Epithelial cell of proximal tubule (primary cell): ENCODE data around the gene TMUB1. TPM values are rescaled to one million over a fixed set of nuclear protein-coding genes. Genes with fewer than 3 reads are reported as not detected.

ENCODE experiments used
- DNase-seq: peaks from one replicate; pipeline ENCODE4 v3.0.0-alpha.2; 2011; ENCODE audit warnings: low read depth
- H3K4me3 ChIP-seq: 2 replicates; pipeline ENCODE4 v1.5.1; 2011; ENCODE audit warnings: low read depth, mild to moderate bottlenecking, low read length
- CTCF ChIP-seq: conservative IDR thresholded peaks from 2 replicates; pipeline ENCODE4 v1.5.1; 2012; ENCODE audit warnings: low read depth, mild to moderate bottlenecking, low read length
- total RNA-seq: library from RNA; depleted of rRNA; stranded (reverse); fragments of >200 nt; gene quantifications from 2 replicates; pipeline ENCODE4 v1.2.3, GENCODE V29; 2015

Gene TMUB1
- total RNA-seq, 1 donor from 2014 or later = 73.7 TPM

- no peak overlapping the region for H3K4me3 ChIP-seq
- no peak for DNase-seq
- no peak for TF ChIP-seq CTCF
Measured at GRCh38 chr7:151121380-151122170, 38.3 kb upstream of the TMUB1 start.

- TF ChIP-seq CTCF = no peak
- DNase-seq = no peak
- no peak overlapping the region for H3K4me3 ChIP-seq
Measured at GRCh38 chr7:151120896-151121295, 37.6 kb upstream of the TMUB1 start.

GRCh38 chr7:151119902-151120301 is 36.6 kb upstream of the TMUB1 start:
- no peak for DNase-seq
- no peak for TF ChIP-seq CTCF
- H3K4me3 ChIP-seq = no peak overlapping the region

GRCh38 chr7:151119055-151119415 is 35.7 kb upstream of the TMUB1 start:
- DNase-seq = no peak

GRCh38 chr7:151118108-151119054 is 35.1 kb upstream of the TMUB1 start:
- no peak overlapping the region for H3K4me3 ChIP-seq
- no peak for TF ChIP-seq CTCF
- DNase-seq = no peak

More at GRCh38 chr7:151119055-151119415, 35.7 kb upstream of the TMUB1 start:
- TF ChIP-seq CTCF = no peak
- no peak overlapping the region for H3K4me3 ChIP-seq

GRCh38 chr7:151117565-151117964 is 34.3 kb upstream of the TMUB1 start:
- TF ChIP-seq CTCF = no peak
- no peak overlapping the region for H3K4me3 ChIP-seq
- DNase-seq = no peak
